Memory B cell (primary cell): ENCODE measurements around the gene DOK4.

ENCODE experiments used
- ATAC-seq: fragments of 150-1000 bp; cut with Tn5 transposase; 2 replicates; pipeline ENCODE4 v1.10.0; 2021; ENCODE audit warnings: low read depth, mild to moderate bottlenecking, moderate library complexity
- DNase-seq, 2 donors: peaks; one replicate each; pipeline ENCODE4 v3.0.0; 2022; ENCODE audit warnings: low spot score in 2 of 2
- H3K27ac Mint-ChIP-seq: one replicate; pipeline ENCODE4 v1.8.0; 2022; ENCODE audit warnings: mild to moderate bottlenecking, moderate library complexity, mixed read lengths
- H3K27me3 Mint-ChIP-seq: one replicate; pipeline ENCODE4 v1.8.0; 2022; ENCODE audit warnings: mixed read lengths
- H3K36me3 Mint-ChIP-seq: one replicate; pipeline ENCODE4 v1.8.0; 2022; ENCODE audit warnings: mild to moderate bottlenecking, mixed read lengths
- H3K4me1 Mint-ChIP-seq: one replicate; pipeline ENCODE4 v1.8.0; 2022; ENCODE audit warnings: mixed read lengths
- H3K4me3 Mint-ChIP-seq: one replicate; pipeline ENCODE4 v1.8.0; 2022; ENCODE audit warnings: mild to moderate bottlenecking, moderate library complexity, mixed read lengths
- H3K9me3 Mint-ChIP-seq: one replicate; pipeline ENCODE4 v1.8.0; 2022; ENCODE audit warnings: mixed read lengths

Gene DOK4

DNA sequence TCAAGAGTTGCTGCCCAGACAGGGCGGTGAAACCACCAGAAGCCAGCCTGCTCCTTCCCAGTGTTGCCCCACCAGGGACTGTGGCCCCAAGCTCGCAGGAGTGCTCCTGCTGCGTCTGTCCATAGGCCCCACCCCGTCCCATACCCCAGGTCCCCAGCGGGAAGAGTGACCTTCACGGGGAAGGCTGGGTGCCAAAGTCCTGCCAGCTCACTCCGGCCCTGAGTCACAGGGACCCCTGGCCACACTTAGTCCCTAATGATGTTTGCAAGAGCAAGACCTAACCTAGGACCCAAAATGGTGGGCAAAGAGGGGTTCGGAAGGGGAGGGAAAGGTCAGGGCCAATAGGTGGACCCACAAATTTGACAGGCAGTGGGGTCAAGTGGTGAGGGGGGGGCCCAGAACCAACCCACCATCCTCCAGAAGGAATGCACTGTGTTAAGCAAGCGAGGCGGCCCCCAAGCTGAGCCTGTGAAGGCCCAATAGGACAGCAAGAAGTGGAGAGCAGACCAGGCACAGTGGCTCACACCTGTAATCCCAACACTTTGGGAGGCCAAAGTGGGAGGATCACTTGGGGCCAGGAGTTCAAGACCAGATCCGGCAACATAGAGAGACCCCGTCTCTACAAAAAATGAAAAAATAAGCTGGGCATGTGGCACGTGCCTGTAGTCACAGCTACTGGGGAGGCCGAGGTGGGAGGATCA, 3.3 kb downstream of the DOK4 start:
- ATAC-seq (no peak), DNase-seq (no peak)
- Mint-ChIP-seq H3K27me3 (peaks cover 4% of the 10 kb centered on the region), H3K4me3 (no peak overlapping the region), H3K4me1 (peaks cover 27% of the 10 kb centered on the region), H3K9me3 (no peaks in the 10 kb centered on the region), H3K36me3 (no peaks in the 10 kb centered on the region), H3K27ac (no peak overlapping the region)

- H3K9me3 Mint-ChIP-seq, result no peaks in the 10 kb centered on the region
- no peaks in the 10 kb centered on the region for H3K36me3 Mint-ChIP-seq
- peaks cover 22% of the 10 kb centered on the region for H3K4me1 Mint-ChIP-seq
- peaks cover 4% of the 10 kb centered on the region for H3K27me3 Mint-ChIP-seq
- H3K27ac Mint-ChIP-seq, result no peak overlapping the region
- H3K4me3 Mint-ChIP-seq, result no peak overlapping the region
- DNase-seq, result no peak
- ATAC-seq, result no peak
Measured at GRCh38 chr16:57481421-57481820, 4.9 kb downstream of the DOK4 start.

GRCh38 chr16:57480754-57481230, 5.5 kb downstream of the DOK4 start:
- Mint-ChIP-seq H3K4me3 (no peak overlapping the region), H3K4me1 (peaks cover 26% of the 10 kb centered on the region), H3K27me3 (peaks cover 4% of the 10 kb centered on the region), H3K27ac (no peak overlapping the region), H3K36me3 (no peaks in the 10 kb centered on the region), H3K9me3 (no peaks in the 10 kb centered on the region)
- no peak for DNase-seq
- no peak for ATAC-seq

GRCh38 chr16:57479976-57480753, 6.1 kb downstream of the DOK4 start:
- Mint-ChIP-seq H3K9me3 (no peaks in the 10 kb centered on the region), H3K27ac (no peak overlapping the region), H3K4me1 (peaks cover 26% of the 10 kb centered on the region), H3K36me3 (no peaks in the 10 kb centered on the region), H3K27me3 (peaks cover 4% of the 10 kb centered on the region), H3K4me3 (no peak overlapping the region)
- DNase-seq, result no peak
- ATAC-seq, result no peak

DNA sequence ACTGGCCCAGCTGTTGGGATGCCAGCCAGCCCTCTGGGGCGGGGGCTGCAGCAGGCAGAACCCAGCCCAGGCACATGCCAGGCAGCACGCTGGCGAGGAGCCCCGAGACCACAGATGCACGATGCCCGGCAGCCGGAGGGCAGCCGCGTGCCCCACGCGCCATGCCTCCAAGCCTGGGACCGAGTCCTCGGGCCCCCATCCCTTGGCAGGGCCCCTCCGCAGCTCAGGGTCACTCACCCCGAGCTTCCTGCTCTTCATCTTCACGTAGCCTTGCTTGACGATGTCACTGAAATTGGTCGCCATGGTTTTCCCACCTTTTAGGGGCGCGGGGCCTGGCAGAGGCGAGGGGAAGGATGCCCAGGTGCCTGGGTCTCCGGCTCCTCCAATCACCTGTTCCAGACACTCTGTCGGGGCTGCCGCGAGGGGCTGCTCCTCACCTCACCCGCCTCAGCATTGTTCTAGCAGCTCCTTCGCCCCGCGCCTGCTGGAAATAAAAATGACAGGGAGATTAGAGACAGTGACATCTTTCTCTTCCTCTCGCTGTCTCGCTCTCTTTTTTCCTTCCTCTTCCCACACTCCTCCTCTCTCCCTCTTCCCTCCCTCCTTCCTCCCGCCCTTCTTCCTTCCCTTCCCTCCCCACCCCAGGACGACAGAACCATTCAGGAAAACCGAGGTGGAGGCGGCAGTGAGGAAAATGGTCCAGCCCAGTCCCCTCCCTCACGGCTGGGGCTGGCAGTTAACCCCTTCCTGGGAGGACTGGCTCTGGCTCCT, 6.9 kb downstream of the DOK4 start:
- H3K4me1 Mint-ChIP-seq, result peaks cover 23% of the 10 kb centered on the region
- DNase-seq (no peak), ATAC-seq (no peak)
- H3K27ac Mint-ChIP-seq, result no peak overlapping the region
- peak overlapping the region; percentile 65 for H3K4me3 Mint-ChIP-seq
- H3K36me3 Mint-ChIP-seq, result no peaks in the 10 kb centered on the region
- H3K27me3 Mint-ChIP-seq, result peaks cover 4% of the 10 kb centered on the region
- no peaks in the 10 kb centered on the region for H3K9me3 Mint-ChIP-seq

GRCh38 chr16:57478396-57479204, 7.7 kb downstream of the DOK4 start:
- Mint-ChIP-seq H3K4me1 (peaks cover 23% of the 10 kb centered on the region), H3K4me3 (peak overlapping the region; percentile 72), H3K36me3 (no peaks in the 10 kb centered on the region), H3K27ac (no peak overlapping the region), H3K9me3 (no peaks in the 10 kb centered on the region), H3K27me3 (peaks cover 4% of the 10 kb centered on the region)
- no peak for DNase-seq
- ATAC-seq, result peak; percentile 37

DNA sequence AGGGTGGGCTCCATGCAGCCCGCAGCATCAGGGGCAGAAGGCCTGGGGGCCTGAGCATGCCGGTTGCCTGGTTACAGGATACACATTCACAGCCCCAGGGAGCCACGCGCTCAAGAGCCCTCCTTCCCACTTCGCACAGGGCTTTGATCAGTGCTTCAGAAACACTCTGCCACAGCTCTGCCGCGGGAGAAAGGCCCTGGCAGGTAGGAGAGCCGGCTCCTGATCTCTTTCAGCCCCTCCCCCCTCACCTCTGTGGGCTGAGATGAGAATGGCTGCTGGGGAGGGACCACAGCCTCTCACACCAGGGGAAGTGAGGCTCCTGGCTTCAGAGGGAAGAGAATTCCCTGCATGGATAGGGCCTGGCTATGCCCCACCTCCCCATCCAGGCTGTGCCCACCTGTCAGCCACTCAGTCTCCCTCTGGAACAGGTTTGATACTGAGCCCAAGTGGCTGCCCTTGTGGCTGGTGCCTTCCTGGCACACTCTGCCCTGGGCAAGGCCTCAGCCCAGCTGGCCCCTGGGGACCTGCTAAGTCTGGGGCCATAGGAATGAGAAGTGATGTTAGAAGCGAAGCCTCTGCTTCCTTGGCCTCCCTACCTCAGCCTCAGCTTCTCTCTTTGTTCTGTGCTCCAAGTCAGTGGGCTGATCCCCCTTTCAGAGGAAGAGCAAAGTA, 8.6 kb downstream of the DOK4 start:
- no peaks in the 10 kb centered on the region for H3K36me3 Mint-ChIP-seq
- H3K9me3 Mint-ChIP-seq, result no peaks in the 10 kb centered on the region
- H3K27ac Mint-ChIP-seq, result no peak overlapping the region
- ATAC-seq (no peak), DNase-seq (no peak)
- H3K27me3 Mint-ChIP-seq, result peaks cover 4% of the 10 kb centered on the region
- H3K4me1 Mint-ChIP-seq, result peaks cover 23% of the 10 kb centered on the region
- H3K4me3 Mint-ChIP-seq, result no peak overlapping the region

- DNase-seq (no peak), ATAC-seq (no peak)
- Mint-ChIP-seq H3K9me3 (no peaks in the 10 kb centered on the region), H3K4me3 (peak overlapping the region; percentile 18), H3K4me1 (peaks cover 23% of the 10 kb centered on the region), H3K27me3 (peaks cover 4% of the 10 kb centered on the region), H3K27ac (no peak overlapping the region), H3K36me3 (peaks cover 3% of the 10 kb centered on the region)
Measured at GRCh38 chr16:57476546-57477410, 9.5 kb downstream of the DOK4 start.

DNA sequence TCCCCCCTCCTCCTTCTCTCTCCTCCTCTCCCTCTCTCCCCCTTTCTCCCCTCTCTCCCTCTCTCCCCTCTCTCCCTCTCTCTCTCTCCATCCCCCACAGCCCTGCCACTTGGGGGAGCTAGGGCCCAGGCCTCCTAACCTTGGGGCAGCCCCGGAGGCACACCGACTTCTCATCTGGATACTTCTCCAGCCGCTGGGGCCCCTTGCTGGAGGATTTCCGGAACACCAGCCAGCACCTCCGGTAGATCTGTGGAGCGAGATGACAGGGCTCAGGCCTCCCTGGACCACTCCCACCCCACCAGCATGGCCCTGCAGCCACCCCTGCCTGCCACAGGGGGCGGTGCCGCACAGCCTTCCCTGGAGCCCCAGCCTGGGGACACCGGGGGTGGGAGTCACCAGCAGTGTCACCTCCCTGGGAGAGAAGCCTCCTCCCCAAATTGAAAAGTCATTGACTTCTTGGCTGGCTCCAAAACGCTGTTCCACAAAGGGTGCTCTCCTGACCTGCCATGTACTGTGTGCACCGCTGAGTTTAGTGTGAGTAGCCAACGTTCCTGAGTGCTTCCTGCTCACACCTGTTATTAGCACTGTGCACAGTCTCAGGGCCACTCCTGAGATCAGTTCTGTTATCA, 10.5 kb downstream of the DOK4 start:
- Mint-ChIP-seq H3K4me3 (peak overlapping the region; percentile 50), H3K27me3 (peaks cover 2% of the 10 kb centered on the region), H3K4me1 (peaks cover 23% of the 10 kb centered on the region), H3K27ac (peak overlapping the region; percentile 73), H3K36me3 (peaks cover 8% of the 10 kb centered on the region), H3K9me3 (no peaks in the 10 kb centered on the region)
- ATAC-seq (peak; percentile 90), DNase-seq (peak; percentile 62 to 68)

DNA sequence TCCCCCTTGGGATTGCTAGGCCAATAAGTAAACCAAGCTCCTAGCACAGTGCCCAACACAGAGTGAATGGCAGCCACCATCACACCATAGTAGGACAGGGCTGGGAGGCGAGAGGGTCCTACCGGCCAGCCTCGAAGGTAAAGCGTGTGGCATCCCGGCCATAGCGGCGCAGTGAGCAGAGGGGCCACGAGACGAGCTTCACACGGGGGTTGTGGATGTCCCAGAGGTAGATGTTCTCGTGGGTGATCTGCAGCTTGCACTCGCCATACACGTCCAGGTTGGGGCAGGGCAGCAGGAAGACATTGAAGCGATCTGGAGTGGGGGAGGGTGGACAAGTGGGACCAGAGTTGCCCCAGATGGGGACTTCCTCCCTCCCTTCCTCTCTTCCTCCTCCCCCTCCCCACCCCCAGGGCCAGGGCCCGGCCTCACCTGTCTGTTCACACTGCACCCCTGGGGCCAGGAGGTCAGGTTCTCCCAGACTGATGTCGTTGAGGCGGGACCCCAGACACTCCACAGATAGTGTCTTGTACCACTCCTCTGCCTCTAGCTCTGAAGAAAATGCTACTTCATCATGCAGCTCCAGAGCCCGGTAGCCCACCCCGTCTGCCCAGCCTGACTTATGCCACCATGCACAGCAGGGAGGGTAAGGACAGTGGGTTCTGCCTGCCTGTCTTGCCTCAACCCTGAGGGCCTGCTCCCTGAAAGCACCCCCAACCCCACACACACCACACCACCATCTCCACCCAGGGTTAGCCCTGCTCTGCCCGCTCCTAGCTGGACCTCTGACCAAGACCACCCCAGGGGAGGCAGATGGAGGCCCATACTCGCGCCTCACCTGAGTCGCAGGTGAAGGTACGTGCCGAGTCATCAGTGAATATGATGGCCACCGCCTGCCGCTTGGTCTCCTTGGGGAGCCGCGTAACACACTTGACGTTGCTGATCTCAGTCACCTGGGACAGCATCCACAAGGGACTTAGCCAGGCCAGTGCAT, 11.3 kb downstream of the DOK4 start:
- peaks cover 2% of the 10 kb centered on the region for H3K27me3 Mint-ChIP-seq
- peaks cover 10% of the 10 kb centered on the region for H3K36me3 Mint-ChIP-seq
- no peak for DNase-seq
- H3K27ac Mint-ChIP-seq, result peak overlapping the region; percentile 73
- no peak overlapping the region for H3K4me3 Mint-ChIP-seq
- no peak for ATAC-seq
- H3K9me3 Mint-ChIP-seq, result no peaks in the 10 kb centered on the region
- peaks cover 21% of the 10 kb centered on the region for H3K4me1 Mint-ChIP-seq

GRCh38 chr16:57473906-57474305, 12.4 kb downstream of the DOK4 start:
- Mint-ChIP-seq H3K36me3 (peaks cover 16% of the 10 kb centered on the region), H3K27ac (no peak overlapping the region), H3K27me3 (no peaks in the 10 kb centered on the region), H3K9me3 (no peaks in the 10 kb centered on the region), H3K4me1 (peaks cover 18% of the 10 kb centered on the region), H3K4me3 (no peak overlapping the region)
- no peak for DNase-seq
- no peak for ATAC-seq
